Astrocyte (in vitro differentiated cells and primary cell): ENCODE measurements around the gene MUC21.

Experiments used
- EZH2 ChIP-seq: IDR thresholded peaks from 2 replicates; pipeline ENCODE4 v1.6.1; 2012; ENCODE audit warnings: mild to moderate bottlenecking, low read length, inconsistent platforms; ENCODE audit not compliant: insufficient read depth
- TF ChIP-seq, protein P1 (sequence below): IDR thresholded peaks from 2 replicates; pipeline ENCODE4 v1.5.1; 2011; ENCODE audit warnings: low read depth, mild to moderate bottlenecking, inconsistent platforms, low read length, moderate library complexity; ENCODE audit not compliant: insufficient read depth

GRCh38 chr6:30974490-30975252 lies 8.8 kb upstream of the MUC21 start:
- TF ChIP-seq EZH2, result no peak
- TF ChIP-seq, protein P1, sequence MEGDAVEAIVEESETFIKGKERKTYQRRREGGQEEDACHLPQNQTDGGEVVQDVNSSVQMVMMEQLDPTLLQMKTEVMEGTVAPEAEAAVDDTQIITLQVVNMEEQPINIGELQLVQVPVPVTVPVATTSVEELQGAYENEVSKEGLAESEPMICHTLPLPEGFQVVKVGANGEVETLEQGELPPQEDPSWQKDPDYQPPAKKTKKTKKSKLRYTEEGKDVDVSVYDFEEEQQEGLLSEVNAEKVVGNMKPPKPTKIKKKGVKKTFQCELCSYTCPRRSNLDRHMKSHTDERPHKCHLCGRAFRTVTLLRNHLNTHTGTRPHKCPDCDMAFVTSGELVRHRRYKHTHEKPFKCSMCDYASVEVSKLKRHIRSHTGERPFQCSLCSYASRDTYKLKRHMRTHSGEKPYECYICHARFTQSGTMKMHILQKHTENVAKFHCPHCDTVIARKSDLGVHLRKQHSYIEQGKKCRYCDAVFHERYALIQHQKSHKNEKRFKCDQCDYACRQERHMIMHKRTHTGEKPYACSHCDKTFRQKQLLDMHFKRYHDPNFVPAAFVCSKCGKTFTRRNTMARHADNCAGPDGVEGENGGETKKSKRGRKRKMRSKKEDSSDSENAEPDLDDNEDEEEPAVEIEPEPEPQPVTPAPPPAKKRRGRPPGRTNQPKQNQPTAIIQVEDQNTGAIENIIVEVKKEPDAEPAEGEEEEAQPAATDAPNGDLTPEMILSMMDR, result no peak
